ENCODE measurements around the gene ABCC3. TPM values are rescaled to one million over a fixed set of nuclear protein-coding genes. Genes with fewer than 3 reads are reported as not detected.

Gene ABCC3
- total RNA-seq, 2 donors from 2014 or later, result 1.4 to 4.5 TPM

GRCh38 chr17:50588391-50589049 lies 46.2 kb upstream of the ABCC3 start:
- no peak overlapping the region for H3K4me3 ChIP-seq
- no peaks in the 10 kb centered on the region for H3K9me3 ChIP-seq
- no peak for TF ChIP-seq CTCF (IDR thresholded peaks at IDR 0.05)
- peak overlapping the region; percentile 64 to 94 for H3K27ac ChIP-seq
- no peaks in the 10 kb centered on the region for H3K27me3 ChIP-seq
- no peaks in the 10 kb centered on the region for H3K36me3 ChIP-seq
- no peak for DNase-seq (ENCODE audit: low spot score)
- peaks cover 0 to 71% of the 10 kb centered on the region in 2 donors for H3K4me1 ChIP-seq

GRCh38 chr17:50589095-50589705 lies 45.5 kb upstream of the ABCC3 start:
- no peak for DNase-seq (ENCODE audit: low spot score)
- Histone ChIP-seq H3K27ac (peak overlapping the region; percentile 64 to 94), H3K4me3 (no peak overlapping the region), H3K27me3 (no peaks in the 10 kb centered on the region), H3K9me3 (no peaks in the 10 kb centered on the region), H3K36me3 (no peaks in the 10 kb centered on the region), H3K4me1 (peaks cover 0 to 76% of the 10 kb centered on the region in 2 donors)
- no peak for TF ChIP-seq CTCF (IDR thresholded peaks at IDR 0.05)

GRCh38 chr17:50590946-50591737 lies 43.5 kb upstream of the ABCC3 start:
- H3K9me3 ChIP-seq, result no peaks in the 10 kb centered on the region
- peak overlapping the region; percentile 64 to 94 for H3K27ac ChIP-seq
- H3K27me3 ChIP-seq, result no peaks in the 10 kb centered on the region
- no peak for TF ChIP-seq CTCF (IDR thresholded peaks at IDR 0.05)
- no peak overlapping the region for H3K4me3 ChIP-seq
- no peaks in the 10 kb centered on the region for H3K36me3 ChIP-seq
- peaks cover 0 to 67% of the 10 kb centered on the region in 2 donors for H3K4me1 ChIP-seq
- no peak for DNase-seq (ENCODE audit: low spot score)

- Histone ChIP-seq H3K4me3 (no peak overlapping the region), H3K36me3 (no peaks in the 10 kb centered on the region), H3K27ac (peak overlapping the region; percentile 36 to 55), H3K4me1 (peaks cover 0 to 50% of the 10 kb centered on the region in 2 donors), H3K27me3 (no peaks in the 10 kb centered on the region), H3K9me3 (no peaks in the 10 kb centered on the region)
- no peak for DNase-seq (ENCODE audit: low spot score)
- TF ChIP-seq CTCF (IDR thresholded peaks at IDR 0.05), result no peak
Measured at GRCh38 chr17:50593321-50593720, 41.4 kb upstream of the ABCC3 start.

- H3K4me3 ChIP-seq, result no peak overlapping the region
- peaks cover 0 to 40% of the 10 kb centered on the region in 2 donors for H3K4me1 ChIP-seq
- no peaks in the 10 kb centered on the region for H3K27me3 ChIP-seq
- DNase-seq (ENCODE audit: low spot score), result no peak
- H3K36me3 ChIP-seq, result no peaks in the 10 kb centered on the region
- no peak overlapping the region for H3K27ac ChIP-seq
- H3K9me3 ChIP-seq, result no peaks in the 10 kb centered on the region
- no peak for TF ChIP-seq CTCF (IDR thresholded peaks at IDR 0.05)
Measured at GRCh38 chr17:50594128-50594823, 40.4 kb upstream of the ABCC3 start.
